Suprapubic skin (tissue), 3 donors: Measurements from ENCODE around the gene UNKL.

Source experiments
- CTCF ChIP-seq, 2 donors: fragments of 200-600 bp in 1 of 2; fragments of 450-650 bp in 1 of 2; sonication (generic) in 1 of 2; IDR thresholded peaks; one replicate each; pipeline ENCODE4 v1.5.1; 2016 to 2019; ENCODE audit warnings: antibody characterized with exemption in 2 of 2, mild to moderate bottlenecking in 1 of 2, moderate library complexity in 1 of 2
- POLR2A ChIP-seq, 2 donors: fragments of 450-650 bp; IDR thresholded peaks; one replicate each; pipeline ENCODE4 v1.6.1; 2017; ENCODE audit warnings: antibody characterized with exemption in 2 of 2, mild to moderate bottlenecking in 2 of 2, moderate library complexity in 2 of 2

DNA sequence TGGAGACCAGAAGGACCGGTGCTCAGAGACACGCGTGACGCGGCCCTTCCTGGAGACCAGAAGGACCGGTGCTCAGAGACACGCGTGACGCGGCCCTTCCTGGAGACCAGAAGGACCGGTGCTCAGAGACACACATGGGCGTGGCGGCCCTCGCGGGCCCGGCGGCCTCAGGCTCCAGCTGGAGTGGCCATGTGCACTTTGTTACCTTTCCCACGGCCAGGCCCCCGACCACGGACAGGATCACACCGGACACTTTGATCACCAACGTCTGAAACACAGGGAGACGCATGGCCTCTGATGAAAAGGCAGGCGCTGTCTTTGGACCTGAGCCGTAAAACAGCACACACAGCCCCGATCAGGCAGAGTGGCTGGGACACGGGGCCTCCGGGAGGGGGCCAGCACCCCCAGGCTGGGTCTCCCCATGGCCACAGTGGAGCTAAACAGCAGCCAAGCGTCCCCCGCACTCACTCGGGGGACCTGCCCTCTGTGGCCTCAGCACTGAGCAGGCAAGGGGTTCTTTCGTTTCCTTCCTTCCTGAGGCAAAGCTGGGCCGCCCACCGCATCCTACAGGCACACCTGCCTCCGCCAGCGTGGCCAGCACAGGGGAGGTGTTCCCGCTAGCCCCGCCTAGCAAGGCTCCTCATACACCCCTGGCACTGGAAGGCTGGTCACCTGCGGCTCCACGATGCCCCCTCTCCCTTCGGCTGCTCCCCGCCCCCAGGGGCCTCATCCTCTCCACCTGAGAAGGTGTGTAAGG lies 43.2 kb upstream of the UNKL start:
- TF ChIP-seq POLR2A (IDR thresholded peaks at IDR 0.05), result no peak
- TF ChIP-seq CTCF (IDR thresholded peaks at IDR 0.05), result no peak
